Skin epidermis (tissue), 12 donors: ENCODE data around the gene PRM3.
A peak's percentile ranks its signal among the peaks of the same experiment; 100 is the strongest.

ENCODE experiments used
- H3K27ac ChIP-seq, 21 experiments: fragments of 200-600 bp; sonication (generic) in 11 of 21; one replicate each; pipeline ENCODE4 v1.5.0; 2020; ENCODE audit warnings: mild to moderate bottlenecking in 3 of 21, inconsistent platforms in 2 of 21, moderate library complexity in 2 of 21
- H3K4me3 ChIP-seq, 7 experiments: fragments of 200-600 bp; sonication (generic) in 2 of 7; one replicate each; pipeline ENCODE4 v1.5.0; 2020; ENCODE audit warnings: inconsistent platforms in 2 of 7, mild to moderate bottlenecking in 2 of 7, moderate library complexity in 1 of 7

Gene PRM3

DNA sequence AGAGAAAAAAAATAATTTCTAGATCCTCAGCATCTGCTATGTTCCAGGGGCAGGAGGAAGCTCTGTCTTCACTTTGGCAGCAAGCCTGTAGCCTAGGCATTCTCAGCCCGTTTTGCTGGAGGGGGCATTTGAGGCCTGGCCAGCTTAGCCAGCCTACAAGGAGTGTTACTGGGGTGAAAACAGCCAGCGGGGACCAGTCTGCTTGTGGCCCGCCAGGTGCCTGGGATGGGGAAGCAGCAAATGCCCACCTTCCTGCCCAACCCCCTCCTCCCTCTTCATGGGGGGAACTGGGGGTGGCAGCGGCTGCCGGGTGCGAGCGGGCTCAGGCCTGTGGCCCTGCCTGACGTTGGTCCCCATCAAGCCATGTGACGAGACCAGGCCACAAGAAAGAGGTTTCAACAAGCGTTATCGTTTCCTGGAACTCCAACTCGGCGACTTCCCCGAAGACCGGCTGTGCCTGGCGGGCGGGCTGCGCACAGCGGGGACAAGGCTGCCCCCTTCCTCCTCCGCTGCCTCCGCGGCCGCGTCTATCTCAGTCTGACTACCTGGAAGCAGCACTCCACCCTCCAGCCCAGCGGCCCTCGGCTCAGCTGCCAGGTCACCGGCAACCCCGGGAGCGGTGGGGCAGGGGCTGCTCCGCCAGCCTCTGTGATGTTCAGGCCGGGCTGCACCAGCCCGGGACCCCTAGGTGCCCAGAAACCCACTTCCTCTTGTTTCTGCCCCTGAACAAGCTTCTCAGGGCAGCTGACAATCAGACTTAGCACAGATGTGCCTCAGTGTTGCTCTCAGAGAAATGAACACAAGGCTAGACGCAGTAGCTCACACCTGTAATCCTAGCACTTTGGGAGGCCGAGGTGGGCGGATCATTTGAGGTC lies 40.3 kb downstream of the PRM3 start:
- peak overlapping the region in 18 of 21 experiments; percentile 5 to 91 (median 68) for H3K27ac ChIP-seq
- H3K4me3 ChIP-seq = no peak overlapping the region

DNA sequence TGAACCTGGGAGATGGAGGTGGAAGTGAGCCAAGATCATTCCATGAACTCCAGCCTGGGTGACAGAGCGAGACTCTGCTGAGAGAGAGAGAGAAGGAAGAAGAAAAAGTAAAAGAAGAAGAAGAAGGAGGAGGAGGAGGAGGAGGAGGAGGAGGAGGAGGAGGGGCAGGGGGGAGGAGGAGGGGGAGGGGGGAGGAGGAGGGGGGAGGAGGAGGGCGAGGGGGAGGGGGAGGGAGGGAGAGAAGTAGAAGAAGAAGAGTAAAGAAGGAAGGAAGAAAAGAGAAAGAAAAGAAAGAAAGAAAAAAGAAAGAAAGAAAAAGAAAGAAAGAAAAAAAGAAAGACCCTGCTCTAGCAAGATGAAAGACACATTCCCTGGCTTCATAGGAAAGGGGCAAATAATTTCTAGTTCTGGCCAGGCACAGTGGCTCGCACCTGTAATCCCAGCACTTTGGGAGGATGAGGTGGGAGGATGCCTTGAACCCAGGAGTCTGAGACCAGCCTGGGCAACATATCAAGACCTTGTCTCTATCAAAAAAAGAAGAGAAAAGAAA lies 41.1 kb downstream of the PRM3 start:
- no peak overlapping the region for H3K4me3 ChIP-seq
- peak overlapping the region in 15 of 21 experiments; percentile 45 to 91 (median 71) for H3K27ac ChIP-seq

DNA sequence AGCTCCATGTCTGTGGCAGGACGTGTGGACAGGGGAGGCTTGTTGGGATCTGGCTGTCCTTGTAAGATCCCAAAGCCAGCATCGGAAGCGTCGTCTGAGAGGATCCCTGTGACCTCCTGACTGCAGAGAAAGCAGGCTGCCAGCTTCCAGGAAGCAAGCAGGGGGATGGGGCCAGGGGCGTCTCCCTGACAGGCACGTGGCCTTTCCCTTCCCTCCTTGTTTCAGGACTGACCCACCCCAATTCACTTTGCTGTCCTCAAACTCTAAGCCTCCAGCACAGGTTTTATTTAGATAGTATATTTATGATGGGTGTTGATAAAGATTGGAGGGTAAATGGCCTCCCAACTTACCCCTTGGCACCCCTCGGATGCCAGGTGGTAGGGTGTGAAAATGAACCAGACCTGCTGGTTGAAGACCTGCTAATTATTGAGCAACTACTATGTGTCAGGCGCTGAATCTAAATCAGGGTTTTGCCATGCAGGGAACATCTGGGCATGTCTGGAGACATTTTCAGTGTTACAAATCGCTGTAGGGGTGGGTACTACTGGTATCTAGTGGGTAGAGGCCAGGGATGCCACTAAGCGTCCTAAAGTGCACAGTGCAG lies 42.0 kb downstream of the PRM3 start:
- Histone ChIP-seq H3K4me3 (no peak overlapping the region), H3K27ac (peak overlapping the region in 3 of 21 experiments; percentile 0 to 48 (median 45))

DNA sequence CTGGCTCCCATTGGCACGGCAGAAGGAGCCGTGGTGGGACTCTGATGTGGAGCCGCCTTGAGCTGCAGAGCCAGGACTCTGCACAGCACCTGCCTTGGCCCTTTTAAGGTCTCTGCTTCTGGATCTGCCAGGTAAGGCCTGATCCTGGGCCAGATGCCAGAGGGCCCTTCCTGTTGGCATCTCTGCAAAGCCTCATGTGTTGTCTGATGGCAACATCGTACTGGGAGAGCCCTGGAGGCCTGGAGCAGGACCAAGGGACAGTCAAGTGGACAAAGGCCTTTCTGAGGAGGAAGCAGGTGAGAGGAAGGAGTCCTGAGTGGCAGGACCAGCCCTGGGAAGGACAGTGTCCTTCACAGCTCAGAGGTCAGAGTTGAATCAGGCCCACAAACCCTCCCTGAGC lies 43.5 kb downstream of the PRM3 start:
- peak overlapping the region in 1 of 21 experiments; percentile 1 for H3K27ac ChIP-seq
- no peak overlapping the region for H3K4me3 ChIP-seq

DNA sequence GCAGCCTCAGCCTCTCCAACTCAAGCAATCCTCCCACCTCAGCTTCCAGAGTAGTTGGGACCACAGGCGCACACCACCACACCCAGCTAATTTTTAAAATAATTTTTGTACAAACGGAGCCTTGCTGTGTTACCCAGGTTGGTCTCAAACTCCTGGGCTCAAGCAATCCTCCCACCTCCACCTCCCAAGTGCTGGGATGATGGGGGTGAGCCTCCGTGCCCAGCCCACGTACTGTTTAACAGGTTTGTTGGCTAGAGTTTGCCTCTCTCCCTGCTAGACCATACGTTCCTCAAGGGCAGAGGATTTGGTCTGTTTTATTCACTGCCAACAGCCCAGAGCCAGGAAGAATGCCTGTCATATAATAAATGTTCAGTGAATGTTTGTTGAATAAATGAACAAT lies 44.0 kb downstream of the PRM3 start:
- Histone ChIP-seq H3K4me3 (no peak overlapping the region), H3K27ac (no peak overlapping the region)

DNA sequence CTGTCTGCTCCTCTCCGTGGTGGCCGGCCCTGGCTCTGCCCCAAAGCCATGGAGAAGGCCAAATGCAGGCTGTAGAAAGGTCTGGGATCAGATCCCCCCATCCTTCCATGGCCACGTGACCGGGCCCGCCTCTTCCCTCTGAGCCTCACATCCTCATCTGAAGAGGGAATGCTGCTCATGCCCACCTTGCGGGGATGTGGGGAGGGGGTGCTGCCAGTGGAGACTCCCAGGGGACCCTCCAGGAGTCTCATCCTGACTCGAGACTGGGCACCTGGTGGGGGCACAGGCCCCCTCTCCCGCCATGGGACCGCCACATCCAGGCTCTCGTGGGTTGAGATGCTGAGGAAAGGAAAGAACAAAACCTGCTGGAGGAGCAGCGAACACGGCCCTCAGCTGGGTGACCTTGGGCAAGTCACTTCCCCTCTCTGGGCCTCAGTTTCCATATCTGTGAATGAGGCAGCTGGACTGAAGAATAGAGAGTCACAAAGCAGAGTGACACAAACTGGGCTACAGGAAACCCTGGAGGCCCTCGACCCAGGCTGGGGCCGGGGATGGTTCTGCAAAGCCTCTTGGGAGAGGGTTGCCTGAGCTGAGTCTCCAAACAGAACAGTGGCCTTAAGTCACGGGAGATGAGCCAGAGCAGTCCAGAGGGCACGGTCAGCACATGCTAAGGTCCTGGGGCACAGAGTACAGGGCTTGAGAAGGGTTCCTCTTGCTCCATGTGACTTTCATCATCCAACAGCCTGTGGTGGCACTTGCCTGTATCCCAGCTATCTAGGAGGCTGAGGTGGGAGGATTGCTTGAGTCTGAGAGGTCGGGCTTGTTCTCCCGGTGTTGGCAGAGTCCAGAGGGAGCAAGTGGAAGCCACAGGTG lies 47.5 kb downstream of the PRM3 start:
- H3K4me3 ChIP-seq = peak overlapping the region in 1 of 7 experiments; percentile 3
- peak overlapping the region in 11 of 21 experiments; percentile 34 to 85 (median 70) for H3K27ac ChIP-seq

DNA sequence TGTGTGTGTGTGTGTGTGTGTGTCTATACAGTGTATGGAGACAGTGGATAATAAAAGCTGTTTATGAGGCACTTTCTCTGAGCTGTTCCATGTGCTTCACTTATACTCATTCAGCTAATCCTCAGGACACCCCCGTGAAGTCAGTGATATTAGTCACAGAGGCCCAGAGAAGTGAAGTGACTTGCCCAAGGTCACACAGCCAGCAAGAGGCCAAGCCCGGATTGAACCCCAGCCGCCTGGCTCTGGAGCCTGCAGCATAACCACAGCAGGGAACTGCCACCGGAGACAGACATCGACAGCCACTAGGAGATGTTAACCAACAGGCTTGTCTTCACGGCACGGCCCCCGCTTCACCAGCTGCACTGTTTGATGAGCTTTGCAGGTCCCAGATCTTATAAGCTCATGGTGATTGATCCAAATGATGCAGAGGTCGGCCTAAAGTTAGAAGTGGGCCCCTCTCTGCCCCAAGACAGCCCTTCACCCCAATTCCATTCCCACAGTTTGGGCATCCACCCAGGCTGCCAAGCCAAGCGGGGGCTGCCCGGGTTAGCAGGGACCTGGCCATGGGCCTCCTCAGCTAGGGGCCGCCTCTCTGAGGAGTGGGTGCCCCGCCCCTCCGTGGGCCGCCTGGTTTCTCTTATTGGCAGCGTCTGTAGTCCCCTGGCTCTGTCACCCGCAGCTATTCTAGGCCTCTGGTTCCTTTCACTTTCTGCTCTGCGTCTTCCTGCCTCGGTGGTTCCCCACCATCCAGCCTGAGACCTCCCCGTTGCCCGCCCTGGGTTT lies 48.3 kb downstream of the PRM3 start:
- Histone ChIP-seq H3K4me3 (peak overlapping the region in 1 of 7 experiments; percentile 3), H3K27ac (peak overlapping the region in 13 of 21 experiments; percentile 18 to 85 (median 67))

DNA sequence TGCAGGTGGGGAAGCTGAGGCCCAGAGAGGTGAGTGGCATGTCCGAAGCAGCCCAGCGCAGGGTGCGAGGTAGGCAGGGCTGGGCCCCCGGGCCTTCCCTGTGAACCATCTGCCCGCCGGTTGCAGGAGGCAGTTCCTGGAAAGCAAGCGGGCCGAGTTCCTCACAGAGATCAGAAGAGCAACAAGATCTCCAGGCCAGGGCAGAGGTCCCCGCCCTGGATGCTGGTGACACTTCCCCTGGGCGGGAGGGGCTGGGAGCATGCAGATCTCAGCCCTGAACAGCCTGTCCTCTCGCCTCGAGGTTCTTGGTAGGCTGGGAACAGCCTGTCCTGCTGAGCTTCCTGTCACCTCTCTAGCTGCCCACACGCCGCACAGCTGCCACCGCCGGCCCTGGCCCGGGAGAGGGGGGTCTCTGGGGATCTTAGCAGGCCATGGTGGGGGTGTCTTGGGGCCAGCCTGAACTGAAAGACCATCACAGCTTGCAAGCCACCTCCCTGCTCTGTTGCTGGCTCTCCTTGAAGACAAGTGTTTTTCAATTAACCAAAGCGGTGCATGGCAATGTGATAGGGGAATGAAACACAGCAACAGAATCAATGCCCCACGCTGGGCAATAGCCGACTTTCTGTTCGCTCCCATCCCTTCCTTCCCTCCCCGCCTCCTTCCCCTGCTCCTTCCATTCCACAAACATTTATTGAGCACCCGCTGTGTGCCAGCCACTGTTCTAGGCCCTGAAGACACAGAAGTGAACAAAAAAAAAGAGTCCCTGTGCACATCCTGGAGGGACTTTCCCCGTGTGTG lies 49.1 kb downstream of the PRM3 start:
- Histone ChIP-seq H3K4me3 (no peak overlapping the region), H3K27ac (peak overlapping the region in 15 of 21 experiments; percentile 10 to 85 (median 60))
